Liver (tissue), 9 donors: ENCODE measurements around the gene COL20A1. TPM values are rescaled to one million over a fixed set of nuclear protein-coding genes. Genes with fewer than 3 reads are reported as not detected.

Experiments
- DNase-seq: peaks from one replicate; pipeline ENCODE4 v3.0.0-alpha.2; 2017; ENCODE audit warnings: low spot score
- H3K27ac ChIP-seq, 2 donors: one replicate each; pipeline ENCODE4 v1.7.0; 2013; ENCODE audit warnings: inconsistent platforms in 2 of 2, low read length in 2 of 2, control low read depth in 1 of 2, low read depth in 1 of 2, mild to moderate bottlenecking in 1 of 2
- H3K27me3 ChIP-seq, 4 donors: one replicate each; pipeline versions ENCODE4 v1.6.1 to v1.7.0; 2013; ENCODE audit warnings: low read length in 3 of 4, inconsistent platforms in 1 of 4, mild to moderate bottlenecking in 1 of 4, moderate library complexity in 1 of 4; ENCODE audit not compliant: control insufficient read depth in 4 of 4, insufficient read depth in 4 of 4
- H3K36me3 ChIP-seq, 4 donors: one replicate each; pipeline versions ENCODE4 v1.6.1 to v1.7.0; 2013; ENCODE audit warnings: low read length in 3 of 4, mild to moderate bottlenecking in 3 of 4, low read depth in 1 of 4, moderate library complexity in 1 of 4; ENCODE audit not compliant: control insufficient read depth in 4 of 4, insufficient read depth in 3 of 4
- H3K4me1 ChIP-seq, 4 donors: one replicate each; pipeline versions ENCODE4 v1.6.1 to v1.7.0; 2013; ENCODE audit warnings: low read length in 3 of 4, mild to moderate bottlenecking in 3 of 4, moderate library complexity in 1 of 4; ENCODE audit not compliant: control insufficient read depth in 4 of 4, insufficient read depth in 4 of 4
- H3K4me3 ChIP-seq, 3 donors: one replicate each; pipeline versions ENCODE4 v1.6.1 to v1.7.0; 2013; ENCODE audit warnings: low read length in 3 of 3, control low read depth in 1 of 3, low read depth in 1 of 3, mild to moderate bottlenecking in 1 of 3
- H3K9ac ChIP-seq, 2 donors: one replicate each; pipeline ENCODE4 v1.7.0; 2013; ENCODE audit warnings: low read length in 2 of 2, mild to moderate bottlenecking in 2 of 2, moderate library complexity in 2 of 2, control low read depth in 1 of 2, low read depth in 1 of 2
- H3K9me3 ChIP-seq, 4 donors: one replicate each; pipeline versions ENCODE4 v1.6.1 to v1.7.0; 2013; ENCODE audit warnings: low read length in 3 of 4; ENCODE audit not compliant: control insufficient read depth in 4 of 4
- EGR1 ChIP-seq, 2 donors: IDR thresholded peaks; 2 replicates each; pipeline ENCODE4 v1.6.1; 2016 to 2018; ENCODE audit warnings: antibody characterized with exemption in 2 of 2, low read depth in 2 of 2
- FOXA1 ChIP-seq: IDR thresholded peaks from 2 replicates; pipeline ENCODE4 v1.6.1; 2016; ENCODE audit warnings: antibody characterized with exemption
- GABPA ChIP-seq, 2 donors: IDR thresholded peaks in 1 of 2; conservative IDR thresholded peaks in 1 of 2; 2 replicates each; pipeline ENCODE4 v1.6.1; 2016; ENCODE audit warnings: antibody characterized with exemption in 2 of 2, mild to moderate bottlenecking in 1 of 2, moderate library complexity in 1 of 2
- HNF4A ChIP-seq, 2 donors: conservative IDR thresholded peaks; 2 replicates each; pipeline ENCODE4 v1.6.1; 2016; ENCODE audit warnings: antibody characterized with exemption in 2 of 2, mild to moderate bottlenecking in 2 of 2
- HNF4G ChIP-seq: IDR thresholded peaks from 2 replicates; pipeline ENCODE4 v1.6.1; 2016; ENCODE audit warnings: antibody characterized with exemption
- JUND ChIP-seq, 2 donors: IDR thresholded peaks; 2 replicates each; pipeline ENCODE4 v1.6.1; 2016; ENCODE audit warnings: antibody characterized with exemption in 2 of 2
- RAD21 ChIP-seq, 2 donors: IDR thresholded peaks; 2 replicates each; pipeline ENCODE4 v1.6.1; 2016; ENCODE audit warnings: antibody characterized with exemption in 2 of 2, mild to moderate bottlenecking in 2 of 2
- RXRA ChIP-seq, 2 donors: IDR thresholded peaks; 2 replicates each; pipeline ENCODE4 v1.6.1; 2017 to 2018; ENCODE audit warnings: antibody characterized with exemption in 2 of 2, mild to moderate bottlenecking in 1 of 2
- TAF1 ChIP-seq: conservative IDR thresholded peaks from 2 replicates; pipeline ENCODE4 v1.6.1; 2016; ENCODE audit warnings: antibody characterized with exemption, mild to moderate bottlenecking
- WGBS: extraction: QIAGEN DNeasy Blood & Tissue Kit; methylation state at CpG from one replicate; pipeline ENCODE4 v1.1.7; 2013; 5-methylcytosine and 5-hydroxymethylcytosine counted together
- polyA plus RNA-seq, 2 donors: library from polyadenylated mRNA; stranded (reverse) in 1 of 2; unstranded in 1 of 2; fragments of 200-250 nt in 1 of 2; fragments of >200 nt in 1 of 2; fragmentation: Nextera tagmentation in 1 of 2; extraction: Ambion mirVana in 1 of 2; gene quantifications; one replicate each; pipeline versions ENCODE4 v1.2.1 to v1.2.3, GENCODE V29; 2013 to 2015
- total RNA-seq, 2 donors: library from RNA; depleted of rRNA; stranded (reverse); fragments of >200 nt; gene quantifications; one replicate each; pipeline ENCODE4 v1.2.3, GENCODE V29; 2014
- TF ChIP-seq, protein P1 (sequence below): IDR thresholded peaks from 2 replicates; pipeline ENCODE4 v1.6.1; 2016; ENCODE audit warnings: antibody characterized with exemption
- TF ChIP-seq, protein P2 (sequence below): fragments of 150-350 bp; IDR thresholded peaks from 2 replicates; pipeline ENCODE4 v1.5.1; 2017; ENCODE audit warnings: improper control_type of control experiment, low read depth, low read length; ENCODE audit not compliant: missing input control
- donor health status: healthy.
- donor health status: healthy.
- donor health status: healthy.
- donor health status: healthy.
- donor health status: healthy.

COL20A1 gene
- total and polyA plus RNA-seq, 4 donors = not detected

DNA sequence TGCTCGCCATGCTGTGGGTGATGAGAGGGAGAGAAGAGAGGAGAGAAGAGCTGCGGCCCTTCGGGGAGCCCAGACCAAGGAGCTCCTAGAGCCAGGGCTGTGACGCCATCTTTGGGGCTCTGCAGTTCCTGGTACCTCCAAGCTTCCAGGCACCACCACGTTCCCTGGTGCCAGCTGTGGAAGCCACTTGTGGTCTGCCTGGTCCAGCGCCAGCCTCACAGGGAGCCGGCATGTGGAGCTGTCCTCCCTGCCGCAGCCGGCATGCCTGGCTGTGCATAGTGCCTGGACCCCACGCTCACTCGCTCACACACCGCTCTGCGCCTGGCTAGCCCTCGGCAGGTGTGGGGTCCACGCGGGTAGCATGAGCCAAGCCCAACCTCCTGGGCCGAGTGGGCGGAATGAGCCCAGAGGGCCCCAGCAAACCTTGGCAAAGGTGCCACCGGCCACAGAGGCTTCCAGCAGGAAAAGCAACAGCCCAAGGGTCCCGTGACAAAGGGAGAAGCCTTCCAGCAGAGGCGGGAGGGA is 87.4 kb downstream of the COL20A1 start:
- no peak for DNase-seq
- H3K4me1 ChIP-seq = peaks cover 0 to 4% (median 0%) of the 10 kb centered on the region in 4 donors
- WGBS = 88% methylated on average over 21 of the region's 21 CpGs
- H3K27me3 ChIP-seq = peaks cover 0 to 3% (median under 1%) of the 10 kb centered on the region in 4 donors
- no peaks in the 10 kb centered on the region for H3K36me3 ChIP-seq
- no peak overlapping the region for H3K4me3 ChIP-seq
- TF ChIP-seq RXRA (IDR thresholded peaks at IDR 0.05) = no peak
- TF ChIP-seq FOXA1 = no peak
- no peak for TF ChIP-seq JUND (IDR thresholded peaks at IDR 0.05)
- TF ChIP-seq EGR1 (IDR thresholded peaks at IDR 0.05; ENCODE audit: low read depth in 2 of 2) = no peak
- TF ChIP-seq RAD21 (IDR thresholded peaks at IDR 0.05) = no peak
- no peak for TF ChIP-seq HNF4G
- no peak for TF ChIP-seq GABPA (IDR thresholded peaks at IDR 0.05 in 1 of 2, conservative IDR thresholded peaks at IDR 0.05 in 1 of 2)
- no peak for TF ChIP-seq HNF4A (conservative IDR thresholded peaks at IDR 0.05)
- no peak for TF ChIP-seq TAF1
- TF ChIP-seq, protein P1, sequence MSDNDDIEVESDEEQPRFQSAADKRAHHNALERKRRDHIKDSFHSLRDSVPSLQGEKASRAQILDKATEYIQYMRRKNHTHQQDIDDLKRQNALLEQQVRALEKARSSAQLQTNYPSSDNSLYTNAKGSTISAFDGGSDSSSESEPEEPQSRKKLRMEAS = no peak
- TF ChIP-seq, protein P2, sequence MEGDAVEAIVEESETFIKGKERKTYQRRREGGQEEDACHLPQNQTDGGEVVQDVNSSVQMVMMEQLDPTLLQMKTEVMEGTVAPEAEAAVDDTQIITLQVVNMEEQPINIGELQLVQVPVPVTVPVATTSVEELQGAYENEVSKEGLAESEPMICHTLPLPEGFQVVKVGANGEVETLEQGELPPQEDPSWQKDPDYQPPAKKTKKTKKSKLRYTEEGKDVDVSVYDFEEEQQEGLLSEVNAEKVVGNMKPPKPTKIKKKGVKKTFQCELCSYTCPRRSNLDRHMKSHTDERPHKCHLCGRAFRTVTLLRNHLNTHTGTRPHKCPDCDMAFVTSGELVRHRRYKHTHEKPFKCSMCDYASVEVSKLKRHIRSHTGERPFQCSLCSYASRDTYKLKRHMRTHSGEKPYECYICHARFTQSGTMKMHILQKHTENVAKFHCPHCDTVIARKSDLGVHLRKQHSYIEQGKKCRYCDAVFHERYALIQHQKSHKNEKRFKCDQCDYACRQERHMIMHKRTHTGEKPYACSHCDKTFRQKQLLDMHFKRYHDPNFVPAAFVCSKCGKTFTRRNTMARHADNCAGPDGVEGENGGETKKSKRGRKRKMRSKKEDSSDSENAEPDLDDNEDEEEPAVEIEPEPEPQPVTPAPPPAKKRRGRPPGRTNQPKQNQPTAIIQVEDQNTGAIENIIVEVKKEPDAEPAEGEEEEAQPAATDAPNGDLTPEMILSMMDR = no peak
- H3K9ac ChIP-seq = no peak overlapping the region
- no peaks in the 10 kb centered on the region for H3K9me3 ChIP-seq
- H3K27ac ChIP-seq = no peak overlapping the region

DNA sequence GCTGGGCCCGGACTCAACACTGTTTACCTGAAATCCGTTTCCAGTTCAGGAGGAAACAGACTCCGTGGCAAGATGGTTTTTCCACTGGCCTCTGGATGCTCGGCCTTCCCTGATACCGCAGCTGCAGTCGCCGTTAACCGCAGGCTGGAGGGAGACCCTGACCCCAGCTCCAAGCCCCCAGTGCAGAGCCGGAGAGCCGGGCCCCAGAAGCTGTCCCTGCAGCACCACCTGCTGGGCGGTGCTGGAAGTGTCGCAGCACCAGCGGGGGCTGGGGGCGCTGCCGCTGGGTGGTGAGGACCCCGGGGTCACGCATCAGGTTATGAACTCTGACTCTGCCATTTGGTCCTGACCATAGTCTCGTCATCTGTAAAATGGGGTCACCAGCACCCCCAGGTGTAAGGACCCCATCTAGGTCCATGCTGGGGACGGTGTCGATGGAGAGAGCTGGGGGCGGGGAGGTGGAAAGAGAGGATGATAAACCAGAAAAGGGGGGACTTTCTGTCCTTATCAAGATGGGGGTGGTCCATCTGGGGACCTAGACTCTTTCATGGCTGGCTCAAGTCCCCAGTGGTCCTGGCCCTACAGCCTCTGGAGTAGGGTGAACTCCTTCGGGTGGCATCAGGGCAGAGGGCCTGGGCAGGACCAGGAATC is 88.9 kb downstream of the COL20A1 start:
- Histone ChIP-seq H3K27me3 (peaks cover 0 to 2% (median 0%) of the 10 kb centered on the region in 4 donors), H3K27ac (no peak overlapping the region), H3K9ac (no peak overlapping the region), H3K4me3 (no peak overlapping the region), H3K4me1 (peaks cover 0 to 4% (median 0%) of the 10 kb centered on the region in 4 donors), H3K9me3 (peaks cover 3 to 14% (median 5%) of the 10 kb centered on the region in 4 donors), H3K36me3 (no peaks in the 10 kb centered on the region)
- TF ChIP-seq FOXA1 = no peak
- TF ChIP-seq, protein P2 = peak; percentile 83
- TF ChIP-seq RAD21 (IDR thresholded peaks at IDR 0.05) = peak; percentile 86 to 91
- no peak for TF ChIP-seq EGR1 (IDR thresholded peaks at IDR 0.05; ENCODE audit: low read depth in 2 of 2)
- WGBS = 21% methylated on average over 22 of the region's 22 CpGs
- peak; percentile 47 for DNase-seq
